Spleen (tissue), 11 donors: ENCODE measurements around the gene DMRTA1. TPM values are rescaled to one million over a fixed set of nuclear protein-coding genes. Genes with fewer than 3 reads are reported as not detected.

Source experiments
- DNase-seq: peaks from one replicate; pipeline ENCODE4 v3.0.0-alpha.2; 2020
- H3K27ac ChIP-seq, 8 donors: fragments of 200-600 bp; sonication (generic) in 7 of 8; 1 replicate in 4 of 8; 2 replicates in 4 of 8; pipeline versions ENCODE4 v1.5.0 to v1.8.0; 2016 to 2021; ENCODE audit warnings: inconsistent platforms in 4 of 8, mild to moderate bottlenecking in 4 of 8, moderate library complexity in 1 of 8
- H3K27me3 ChIP-seq, 7 donors: fragments of 200-600 bp; sonication (generic) in 6 of 7; replicated peaks in 1 of 7; 1 replicate in 4 of 7; 2 replicates in 3 of 7; pipeline versions ENCODE4 v1.5.0 to v1.8.0; 2016 to 2021; ENCODE audit warnings: inconsistent platforms in 3 of 7, mild to moderate bottlenecking in 1 of 7
- H3K36me3 ChIP-seq, 6 donors: fragments of 200-600 bp; sonication (generic) in 5 of 6; 1 replicate in 4 of 6; 2 replicates in 2 of 6; pipeline versions ENCODE4 v1.5.0 to v1.8.0; 2016 to 2021; ENCODE audit warnings: inconsistent platforms in 2 of 6
- H3K4me1 ChIP-seq, 6 donors: fragments of 200-600 bp; sonication (generic) in 5 of 6; 1 replicate in 3 of 6; 2 replicates in 3 of 6; pipeline versions ENCODE4 v1.5.0 to v1.8.0; 2016 to 2021; ENCODE audit warnings: inconsistent platforms in 3 of 6
- H3K4me3 ChIP-seq, 8 donors: fragments of 200-600 bp; sonication (generic) in 7 of 8; 1 replicate in 4 of 8; 2 replicates in 4 of 8; pipeline versions ENCODE4 v1.5.0 to v1.8.0; 2016 to 2021; ENCODE audit warnings: inconsistent platforms in 4 of 8, mild to moderate bottlenecking in 4 of 8, moderate library complexity in 2 of 8
- H3K9me3 ChIP-seq, 8 donors: fragments of 200-600 bp; sonication (generic) in 7 of 8; 1 replicate in 4 of 8; 2 replicates in 4 of 8; pipeline versions ENCODE4 v1.5.0 to v1.8.0; 2016 to 2021; ENCODE audit warnings: inconsistent platforms in 4 of 8
- POLR2A ChIP-seq, 3 donors: fragments of 450-650 bp; IDR thresholded peaks; one replicate each; pipeline ENCODE4 v1.5.1; 2017; ENCODE audit warnings: antibody characterized with exemption in 3 of 3, mild to moderate bottlenecking in 1 of 3
- POLR2AphosphoS5 ChIP-seq, 3 donors: sonication (generic); formaldehyde crosslinking; IDR thresholded peaks; one replicate each; pipeline ENCODE4 v1.5.1; 2017; ENCODE audit warnings: antibody characterized with exemption in 3 of 3
- WGBS, 5 donors: extraction: QIAGEN DNeasy Blood & Tissue Kit in 3 of 5; methylation state at CpG; one replicate each; pipeline versions ENCODE4 v1.1.5 to v1.1.7; 2013 to 2018; 5-methylcytosine and 5-hydroxymethylcytosine counted together
- intact Hi-C: fragments of 100-400 bp; cut with DNase I; formaldehyde crosslinking; loops from one replicate; pipeline ENCODE4 v1.15.0; 2023; ENCODE audit warnings: low total_unique reads
- polyA plus RNA-seq, 3 donors: library from polyadenylated mRNA; stranded (reverse); fragments of 200-250 nt; gene quantifications; one replicate each; pipeline ENCODE4 v1.2.1, GENCODE V29; 2013
- total RNA-seq, 7 donors: library from RNA; depleted of rRNA in 3 of 7; stranded (reverse); fragments of >200 nt in 3 of 7; fragmentation: NEBNext Ultra II Directional in 4 of 7; extraction: Animal tissue kit (Norgen Biotek cat#: 25700) in 4 of 7; gene quantifications; one replicate each; pipeline versions ENCODE4 v1.1.0 to v1.2.1, GENCODE V29; 2016 to 2021
- TF ChIP-seq, protein P1 (sequence below), 11 experiments: fragments of 200-600 bp in 7 of 11; fragments of 450-650 bp in 4 of 11; sonication (generic) in 4 of 11; IDR thresholded peaks in 8 of 11; conservative IDR thresholded peaks in 3 of 11; 1 replicate in 7 of 11; 2 replicates in 4 of 11; pipeline versions ENCODE4 v1.4.0 to v1.8.0; 2016 to 2021; ENCODE audit warnings: antibody characterized with exemption in 11 of 11, inconsistent platforms in 4 of 11, mild to moderate bottlenecking in 1 of 11
- donor health status: healthy with polysubstance abuse.
- donor health status: DM: no; HTN: no; CAD: no; lungs with moderate emphysema.
- donor health status: DM: no; HTN: no; CAD: no.
- donor health status: Bipolar disorder and iron deficiency.
- donor health status: healthy.
- donor health status: DM: no; HTN: no; CAD: no.
- donor health status: DM: yes; HTN: yes; CAD: no.

DMRTA1 gene
- total and polyA plus RNA-seq, 10 donors, result 0.14 to 1.6 (median 0.40) TPM

DNA sequence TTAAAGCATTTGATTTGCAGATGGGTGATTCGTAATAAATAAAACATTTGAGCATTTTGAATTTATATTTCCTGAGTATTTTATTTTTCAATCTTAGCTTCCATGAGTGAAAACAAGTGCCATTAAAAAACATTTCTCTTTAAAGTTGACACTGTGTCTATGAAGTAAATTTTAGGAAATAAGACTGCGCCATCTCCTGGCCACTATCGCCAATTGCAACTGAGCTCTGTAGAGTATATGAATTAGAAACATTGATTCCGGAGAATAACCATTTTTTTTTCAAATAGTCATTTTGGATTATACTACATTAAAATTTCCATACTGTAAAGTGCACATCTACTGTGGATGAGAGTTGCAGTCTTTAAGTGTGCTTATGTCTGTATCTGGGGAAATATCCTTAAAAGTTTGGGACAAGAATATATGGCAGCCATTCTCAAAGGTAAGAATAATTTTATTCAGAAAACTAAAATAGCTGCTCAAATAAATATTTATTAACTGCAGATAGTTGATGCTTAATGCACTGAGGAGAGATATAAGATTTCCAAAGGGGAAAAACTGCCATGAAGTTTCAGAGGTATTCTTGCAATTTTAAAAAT is 5.9 kb downstream of the DMRTA1 start:
- WGBS, 5 donors, result 13 to 18% (median 17%) methylated on average over 4 of the region's 4 CpGs
- intact Hi-C loops, result loop anchor here (10.0 kb wide), 1 partner anchor 638 kb away; no protein-coding TSS in a partner anchor
- Histone ChIP-seq H3K4me3 (no peak overlapping the region), H3K9me3 (no peaks in the 10 kb centered on the region), H3K4me1 (peaks cover 0 to 12% (median 3%) of the 10 kb centered on the region in 6 donors), H3K27me3 (peaks cover 0 to 40% (median 2%) of the 10 kb centered on the region in 7 donors), H3K36me3 (no peaks in the 10 kb centered on the region), H3K27ac (no peak overlapping the region)
- peak; percentile 51 for DNase-seq
- TF ChIP-seq POLR2A (IDR thresholded peaks at IDR 0.05), result no peak
- TF ChIP-seq, protein P1, sequence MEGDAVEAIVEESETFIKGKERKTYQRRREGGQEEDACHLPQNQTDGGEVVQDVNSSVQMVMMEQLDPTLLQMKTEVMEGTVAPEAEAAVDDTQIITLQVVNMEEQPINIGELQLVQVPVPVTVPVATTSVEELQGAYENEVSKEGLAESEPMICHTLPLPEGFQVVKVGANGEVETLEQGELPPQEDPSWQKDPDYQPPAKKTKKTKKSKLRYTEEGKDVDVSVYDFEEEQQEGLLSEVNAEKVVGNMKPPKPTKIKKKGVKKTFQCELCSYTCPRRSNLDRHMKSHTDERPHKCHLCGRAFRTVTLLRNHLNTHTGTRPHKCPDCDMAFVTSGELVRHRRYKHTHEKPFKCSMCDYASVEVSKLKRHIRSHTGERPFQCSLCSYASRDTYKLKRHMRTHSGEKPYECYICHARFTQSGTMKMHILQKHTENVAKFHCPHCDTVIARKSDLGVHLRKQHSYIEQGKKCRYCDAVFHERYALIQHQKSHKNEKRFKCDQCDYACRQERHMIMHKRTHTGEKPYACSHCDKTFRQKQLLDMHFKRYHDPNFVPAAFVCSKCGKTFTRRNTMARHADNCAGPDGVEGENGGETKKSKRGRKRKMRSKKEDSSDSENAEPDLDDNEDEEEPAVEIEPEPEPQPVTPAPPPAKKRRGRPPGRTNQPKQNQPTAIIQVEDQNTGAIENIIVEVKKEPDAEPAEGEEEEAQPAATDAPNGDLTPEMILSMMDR (IDR thresholded peaks at IDR 0.05 in 8 of 11, conservative IDR thresholded peaks at IDR 0.05 in 3 of 11), result peak; percentile 37 to 86 (median 77)

DNA sequence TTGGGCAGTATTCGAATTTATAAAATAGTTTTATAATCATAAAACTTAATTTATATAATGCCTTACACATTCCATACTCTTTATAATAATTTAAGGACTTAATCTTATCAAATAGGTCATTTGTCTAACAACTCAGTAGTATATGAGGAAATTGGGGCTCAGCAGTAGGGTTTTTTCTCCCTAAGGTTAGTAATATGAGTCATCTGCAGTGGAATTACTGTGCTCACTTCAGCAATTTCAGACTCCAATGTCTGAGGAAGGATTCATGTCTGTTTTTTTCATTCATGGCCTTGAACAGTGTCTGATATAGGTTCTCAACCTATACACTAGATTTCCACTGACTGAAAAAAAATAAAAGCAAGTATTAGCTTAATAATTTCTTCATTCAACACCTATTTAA is 7.4 kb downstream of the DMRTA1 start:
- Histone ChIP-seq H3K4me3 (no peak overlapping the region), H3K36me3 (no peaks in the 10 kb centered on the region), H3K27ac (no peak overlapping the region), H3K9me3 (no peaks in the 10 kb centered on the region), H3K27me3 (peaks cover 0 to 25% (median 0%) of the 10 kb centered on the region in 7 donors), H3K4me1 (peaks cover 0 to 6% (median 0%) of the 10 kb centered on the region in 6 donors)
- TF ChIP-seq POLR2A (IDR thresholded peaks at IDR 0.05), result no peak
- TF ChIP-seq, protein P1 (IDR thresholded peaks at IDR 0.05 in 8 of 11, conservative IDR thresholded peaks at IDR 0.05 in 3 of 11), result no peak
- TF ChIP-seq POLR2AphosphoS5 (IDR thresholded peaks at IDR 0.05), result no peak
- 0 to 47% (median 1%) methylated on average over 1 of the region's 1 CpG for WGBS, 5 donors
- intact Hi-C loops, result loop anchor here (10.0 kb wide), 1 partner anchor 639 kb away; no protein-coding TSS in a partner anchor
- DNase-seq, result no peak

GRCh38 chr9:22455181-22455580 is 8.6 kb downstream of the DMRTA1 start:
- no peak for TF ChIP-seq POLR2AphosphoS5 (IDR thresholded peaks at IDR 0.05)

DNA sequence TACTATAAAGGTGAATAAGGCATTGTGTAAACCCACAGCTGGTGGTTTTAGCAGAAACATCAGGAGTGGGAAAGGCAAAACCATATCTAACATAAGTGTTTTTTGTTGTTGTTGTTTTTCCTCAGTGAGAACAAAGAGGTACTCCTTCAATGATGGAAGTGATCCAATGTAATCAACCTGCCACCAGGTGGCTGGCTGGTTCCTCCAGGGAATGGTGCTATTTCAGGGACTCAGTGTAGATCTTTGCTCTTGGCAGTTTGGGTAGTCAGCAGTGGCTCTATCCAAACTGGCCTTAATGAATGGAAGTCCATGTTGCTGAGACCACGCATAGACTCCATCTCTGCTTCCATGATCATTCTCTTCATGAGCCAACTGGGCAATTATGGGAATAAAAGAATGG is 10.8 kb downstream of the DMRTA1 start:
- Histone ChIP-seq H3K4me3 (no peak overlapping the region), H3K27ac (no peak overlapping the region), H3K36me3 (no peaks in the 10 kb centered on the region), H3K4me1 (peaks cover 0 to 3% (median 0%) of the 10 kb centered on the region in 6 donors), H3K27me3 (peaks cover 0 to 11% (median 0%) of the 10 kb centered on the region in 7 donors), H3K9me3 (no peaks in the 10 kb centered on the region)
- intact Hi-C loops, result loop anchor here (5.0 to 10.0 kb wide), 2 partner anchors 215 to 643 kb away; no protein-coding TSS in a partner anchor
- WGBS, 5 donors, result 87 to 96% (median 93%) methylated on average over 1 of the region's 1 CpG
- DNase-seq, result no peak
- TF ChIP-seq, protein P1 (IDR thresholded peaks at IDR 0.05 in 8 of 11, conservative IDR thresholded peaks at IDR 0.05 in 3 of 11), result no peak
- TF ChIP-seq POLR2AphosphoS5 (IDR thresholded peaks at IDR 0.05) (no peak), POLR2A (IDR thresholded peaks at IDR 0.05) (no peak)

More at GRCh38 chr9:22455181-22455580, 8.6 kb downstream of the DMRTA1 start:
- no peak for DNase-seq
- Histone ChIP-seq H3K27me3 (peaks cover 0 to 21% (median 0%) of the 10 kb centered on the region in 7 donors), H3K4me3 (no peak overlapping the region), H3K4me1 (peaks cover 0 to 6% (median 0%) of the 10 kb centered on the region in 6 donors), H3K36me3 (no peaks in the 10 kb centered on the region), H3K27ac (no peak overlapping the region), H3K9me3 (no peaks in the 10 kb centered on the region)
- intact Hi-C loops, result loop anchor here (5.0 to 10.0 kb wide), 2 partner anchors 213 to 640 kb away; no protein-coding TSS in a partner anchor
- 66 to 76% (median 68%) methylated on average over 4 of the region's 4 CpGs for WGBS, 5 donors
